ENCODE results near the gene SLC2A4.
"Not testable (repeated sequence)": the region's sequence is repeated elsewhere in the genome, so short reads cannot be mapped to it uniquely, and the experiment has no call there.

SLC2A4 gene

GRCh38 chr17:7327056-7327455 lies 45.5 kb downstream of the SLC2A4 start:
- no peak for DNase-seq

DNA sequence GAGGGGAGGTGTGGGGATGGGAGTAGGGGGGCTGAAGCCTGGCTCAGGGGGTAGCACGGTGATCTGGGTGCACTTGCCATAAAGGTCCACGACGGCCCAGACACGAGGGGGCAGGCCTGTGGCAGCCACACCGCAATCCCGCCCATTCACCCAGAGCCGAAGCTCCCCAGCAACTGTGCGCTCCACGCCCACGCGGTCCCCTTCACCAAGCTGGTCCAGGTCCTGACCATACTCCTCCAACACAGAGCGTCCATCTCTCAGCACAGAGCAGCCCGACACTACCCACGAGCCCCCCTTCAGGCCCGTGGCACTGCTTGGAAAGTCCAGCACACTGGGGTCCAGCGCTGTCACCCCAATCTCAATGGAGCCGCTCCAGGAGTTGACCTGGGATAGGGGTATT lies 46.0 kb downstream of the SLC2A4 start:
- DNase-seq: no peak

DNA sequence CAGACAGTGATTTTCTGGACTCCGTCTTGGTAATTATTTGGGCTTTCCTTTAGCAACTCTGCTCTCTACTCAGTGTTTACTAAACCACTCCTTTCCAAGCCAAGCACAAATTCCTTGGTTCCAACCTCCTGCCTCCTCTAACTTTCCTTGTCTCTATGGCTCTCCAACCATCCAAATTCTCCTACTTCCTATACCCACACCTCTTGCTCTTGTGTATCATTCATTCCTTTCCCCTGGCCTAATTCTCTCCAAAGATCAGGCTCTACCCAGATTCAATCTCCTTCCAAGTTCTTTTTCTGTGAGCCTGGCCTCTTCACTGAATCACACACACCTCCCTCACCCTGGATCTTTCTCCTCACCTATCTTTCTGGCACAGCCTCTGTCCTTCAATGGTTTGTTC lies 46.5 kb downstream of the SLC2A4 start:
- no peak for DNase-seq

DNA sequence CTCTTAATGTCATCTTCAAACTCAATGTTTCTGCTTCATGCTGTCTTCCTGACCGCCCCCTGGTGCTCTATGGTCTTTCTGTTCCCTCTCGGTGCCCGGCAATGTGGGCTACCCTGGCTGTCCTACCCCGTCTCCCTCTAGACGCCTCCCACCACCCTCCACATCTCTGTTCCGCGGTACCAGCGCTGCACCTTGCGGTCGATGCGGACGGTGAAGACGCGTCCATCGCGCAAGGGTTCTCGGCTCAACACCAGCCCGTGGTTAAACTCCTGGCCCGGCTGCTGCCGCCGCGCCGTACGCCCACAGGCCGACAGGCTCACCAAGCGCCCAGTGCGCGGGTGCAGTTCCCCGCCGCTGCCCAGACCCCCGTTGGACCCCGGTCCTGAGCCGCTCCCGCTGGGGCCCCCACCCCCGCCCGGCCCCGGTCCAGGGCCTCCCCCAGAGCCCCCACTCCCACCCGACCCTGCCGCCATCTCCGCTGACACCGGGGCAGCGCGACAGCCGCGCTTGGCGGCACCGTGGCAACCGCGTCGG lies 47.4 kb downstream of the SLC2A4 start, which contains the start of gene NEURL4:
TSS of gene NEURL4 (minus strand) at position 496 of the 534 bp plus-strand sequence. CDS start at position 473, 23 bp downstream.
- no peak for DNase-seq

- DNase-seq: peak; percentile 90
Measured at GRCh38 chr17:7329374-7329996, 48.0 kb downstream of the SLC2A4 start.

DNA sequence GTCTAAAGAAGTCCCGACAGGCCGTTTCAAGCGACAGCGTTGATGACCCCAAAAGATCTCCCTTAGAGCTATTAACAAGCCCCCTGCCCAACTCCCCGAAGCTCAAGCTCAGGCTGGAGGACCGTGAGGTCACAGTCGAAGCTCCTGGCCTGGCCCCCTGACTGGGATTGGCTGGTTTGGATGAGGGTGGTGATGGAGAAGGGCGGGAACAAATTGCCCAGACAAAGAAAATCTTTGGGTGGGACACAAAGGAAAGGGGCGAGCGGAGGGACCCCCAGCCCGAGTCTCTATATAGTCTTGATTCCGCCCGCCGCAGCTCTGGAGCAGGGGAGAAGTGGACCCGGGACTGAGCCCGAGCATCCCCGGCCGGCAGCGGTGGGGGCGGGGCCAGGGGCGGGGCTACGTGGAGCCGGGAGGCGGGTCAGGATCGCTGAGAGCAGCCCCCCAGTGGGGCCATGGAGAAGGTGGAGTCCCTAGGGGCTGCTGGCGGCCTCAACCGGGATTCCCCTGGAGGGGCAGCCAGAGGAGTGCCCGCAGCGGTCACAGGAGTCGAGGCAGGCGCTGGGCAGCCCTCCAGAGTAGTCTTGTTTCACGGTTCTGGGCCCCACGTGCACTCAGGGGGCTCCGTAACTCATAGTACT lies 48.6 kb downstream of the SLC2A4 start:
- peak; percentile 16 for DNase-seq

- no peak for DNase-seq
Measured at GRCh38 chr17:7330638-7331015, 49.1 kb downstream of the SLC2A4 start.

GRCh38 chr17:7332111-7332510 lies 50.6 kb downstream of the SLC2A4 start:
- DNase-seq: no peak

DNA sequence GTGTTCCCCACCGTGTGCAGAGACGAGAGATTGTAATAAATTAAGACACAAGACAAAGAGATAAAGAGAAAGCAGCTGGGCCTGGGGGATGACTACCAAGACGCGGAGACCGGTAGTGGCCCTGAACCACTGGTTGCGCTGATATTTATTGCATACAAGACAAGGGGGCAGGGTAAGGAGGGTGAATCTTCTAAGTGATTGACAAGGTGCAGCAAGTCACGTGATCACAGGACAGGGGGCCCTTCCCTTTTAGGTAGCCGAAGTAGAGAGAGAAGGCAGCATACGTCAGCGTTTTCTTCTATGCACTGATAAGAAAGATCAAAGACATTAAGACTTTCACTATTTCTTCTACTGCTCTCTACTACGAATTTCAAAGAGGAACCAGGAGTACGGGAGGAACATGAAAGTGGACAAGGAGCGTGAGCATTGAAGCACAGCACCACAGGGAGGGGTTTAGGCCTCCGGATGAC lies 51.1 kb downstream of the SLC2A4 start:
- not testable (repeated sequence) for DNase-seq

- no peak for DNase-seq
Measured at GRCh38 chr17:7334938-7335538, 53.5 kb downstream of the SLC2A4 start.

- DNase-seq: not testable (repeated sequence)
Measured at GRCh38 chr17:7335765-7336164, 54.2 kb downstream of the SLC2A4 start.

- no peak for DNase-seq
Measured at GRCh38 chr17:7336240-7337175, 55.0 kb downstream of the SLC2A4 start, which contains the start of gene ACAP1. TSS of gene ACAP1 (plus strand) at chr17:7336529. CDS start at chr17:7336735, 206 bp downstream.

GRCh38 chr17:7337600-7337999 lies 56.1 kb downstream of the SLC2A4 start:
- not testable (repeated sequence) for DNase-seq

Measured in NCI-H774 (cell line).